GM23248 (cell line): Measurements from ENCODE around the gene BMERB1.

Experiments used
- EZH2 ChIP-seq: fragments of 200-600 bp; sonication (generic); IDR thresholded peaks from 2 replicates; pipeline ENCODE4 v1.6.1; 2018; ENCODE audit warnings: antibody characterized with exemption, mild to moderate bottlenecking; ENCODE audit not compliant: insufficient read depth, poor library complexity, severe bottlenecking
- EZH2phosphoT487 ChIP-seq: fragments of 200-600 bp; sonication (generic); IDR thresholded peaks from 2 replicates; pipeline ENCODE4 v1.6.1; 2018; ENCODE audit warnings: antibody characterized with exemption, moderate library complexity, mild to moderate bottlenecking, low read depth; ENCODE audit not compliant: insufficient read depth

DNA sequence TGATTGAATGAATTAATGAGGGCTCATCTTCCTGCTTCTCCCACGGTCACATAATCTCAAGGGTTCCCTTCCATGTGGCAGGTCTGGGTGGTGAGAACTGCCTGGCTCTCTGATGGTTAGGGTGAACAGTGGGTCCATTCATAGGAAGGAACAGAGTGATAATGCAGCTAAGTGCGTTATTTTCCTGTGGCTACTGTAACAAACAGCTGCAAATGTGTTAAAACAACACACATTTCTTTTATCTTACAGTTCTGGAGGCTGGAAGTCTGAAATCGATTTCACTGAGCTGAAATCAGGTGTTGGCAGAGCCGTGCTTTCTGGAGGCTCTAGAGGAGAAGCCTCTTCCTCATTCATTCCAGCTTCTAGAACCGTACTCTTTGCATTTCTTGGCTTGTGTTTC lies 95.3 kb downstream of the BMERB1 start:
- TF ChIP-seq EZH2phosphoT487 (no peak), EZH2 (no peak)
